ENCODE data around the gene SCFD2. TPM values are rescaled to one million over a fixed set of nuclear protein-coding genes. Genes with fewer than 3 reads are reported as not detected.
"Not testable (repeated sequence)": the region's sequence is repeated elsewhere in the genome, so short reads cannot be mapped to it uniquely, and the experiment has no call there.

Gene SCFD2
- total RNA-seq, 1 experiment from 2014 or later = 36.6 TPM

- Histone ChIP-seq H3K79me2 (ENCODE audit: low read length) (no peaks in the 10 kb centered on the region), H3K36me3 (ENCODE audit: low read depth, low read length) (no peaks in the 10 kb centered on the region), H3K27ac (ENCODE audit: low read length) (no peak overlapping the region), H3K4me3 (ENCODE audit: low read length) (no peak overlapping the region), H3K4me1 (ENCODE audit: insufficient read depth, low read length) (no peaks in the 10 kb centered on the region), H3K9ac (ENCODE audit: low read length) (no peak overlapping the region), H3K9me2 (replicated peaks; ENCODE audit: low read length) (no peaks in the 10 kb centered on the region), H3K9me3 (ENCODE audit: low read length) (no peaks in the 10 kb centered on the region), H3F3A (ENCODE audit: low read length, unreplicated experiment) (no peaks in the 10 kb centered on the region), H3K4me2 (ENCODE audit: low read length) (no peak overlapping the region), H3K27me3 (ENCODE audit: low read length) (no peaks in the 10 kb centered on the region), H2AFZ (ENCODE audit: low read length) (no peak overlapping the region), H4K20me1 (ENCODE audit: low read length) (no peaks in the 10 kb centered on the region)
- DNase-seq = no peak
- TF ChIP-seq EZH2phosphoT487 (IDR thresholded peaks at IDR 0.05; ENCODE audit: borderline replicate concordance, low read length) = no peak
- TF ChIP-seq EZH2 (IDR thresholded peaks at IDR 0.05; ENCODE audit: low read length, unreplicated experiment) = no peak
- no peak for TF ChIP-seq CTCF (conservative IDR thresholded peaks at IDR 0.05; ENCODE audit: low read depth, low read length)
- intact Hi-C loops (cut with micrococcal nuclease) = no loop called here
- CTCF ChIA-PET = no interaction called here
- no peak for ATAC-seq
- POLR2A ChIA-PET (ENCODE audit: unreplicated experiment) = no interaction called here
- no TSS peak for BruUV-seq (replicated peaks)
These were observed 306.0 kb downstream of the SCFD2 start for GRCh38 chr4:53059871-53060270.

- intact Hi-C loops (cut with micrococcal nuclease) = no loop called here
- Histone ChIP-seq H3K4me1 (ENCODE audit: insufficient read depth, low read length) (no peaks in the 10 kb centered on the region), H3K36me3 (ENCODE audit: low read depth, low read length) (no peaks in the 10 kb centered on the region), H3K4me2 (ENCODE audit: low read length) (no peak overlapping the region), H3F3A (ENCODE audit: low read length, unreplicated experiment) (no peaks in the 10 kb centered on the region), H3K9me3 (ENCODE audit: low read length) (no peaks in the 10 kb centered on the region), H2AFZ (ENCODE audit: low read length) (no peak overlapping the region), H3K4me3 (ENCODE audit: low read length) (no peak overlapping the region), H3K9ac (ENCODE audit: low read length) (no peak overlapping the region), H3K27me3 (ENCODE audit: low read length) (no peaks in the 10 kb centered on the region), H4K20me1 (ENCODE audit: low read length) (no peaks in the 10 kb centered on the region), H3K9me2 (replicated peaks; ENCODE audit: low read length) (no peaks in the 10 kb centered on the region), H3K27ac (ENCODE audit: low read length) (no peak overlapping the region), H3K79me2 (ENCODE audit: low read length) (no peaks in the 10 kb centered on the region)
- POLR2A ChIA-PET (ENCODE audit: unreplicated experiment) = no interaction called here
- CTCF ChIA-PET = interaction anchor here (0.6 kb wide), 1 partner anchor 37 kb away, joined by 3 read pairs; no protein-coding TSS in a partner anchor
- DNase-seq = no peak
- TF ChIP-seq CTCF (conservative IDR thresholded peaks at IDR 0.05; ENCODE audit: low read depth, low read length) (no peak), EZH2 (IDR thresholded peaks at IDR 0.05; ENCODE audit: low read length, unreplicated experiment) (no peak), EZH2phosphoT487 (IDR thresholded peaks at IDR 0.05; ENCODE audit: borderline replicate concordance, low read length) (no peak)
- BruUV-seq (replicated peaks) = no TSS peak
- no peak for ATAC-seq
These were observed 306.6 kb downstream of the SCFD2 start for GRCh38 chr4:53059256-53059655.

- ChIA-PET CTCF (no interaction called here), POLR2A (ENCODE audit: unreplicated experiment) (no interaction called here)
- Histone ChIP-seq H3K9ac (ENCODE audit: low read length) (no peak overlapping the region), H3K4me2 (ENCODE audit: low read length) (no peak overlapping the region), H3K79me2 (ENCODE audit: low read length) (no peaks in the 10 kb centered on the region), H3K9me2 (replicated peaks; ENCODE audit: low read length) (no peaks in the 10 kb centered on the region), H3F3A (ENCODE audit: low read length, unreplicated experiment) (no peaks in the 10 kb centered on the region), H3K27ac (ENCODE audit: low read length) (no peak overlapping the region), H4K20me1 (ENCODE audit: low read length) (no peaks in the 10 kb centered on the region), H3K36me3 (ENCODE audit: low read depth, low read length) (no peaks in the 10 kb centered on the region), H3K4me3 (ENCODE audit: low read length) (no peak overlapping the region), H2AFZ (ENCODE audit: low read length) (no peak overlapping the region), H3K9me3 (ENCODE audit: low read length) (no peaks in the 10 kb centered on the region), H3K27me3 (ENCODE audit: low read length) (no peaks in the 10 kb centered on the region), H3K4me1 (ENCODE audit: insufficient read depth, low read length) (no peaks in the 10 kb centered on the region)
- intact Hi-C loops (cut with micrococcal nuclease) = no loop called here
- TF ChIP-seq EZH2 (IDR thresholded peaks at IDR 0.05; ENCODE audit: low read length, unreplicated experiment) (no peak), EZH2phosphoT487 (IDR thresholded peaks at IDR 0.05; ENCODE audit: borderline replicate concordance, low read length) (no peak), CTCF (conservative IDR thresholded peaks at IDR 0.05; ENCODE audit: low read depth, low read length) (no peak)
- DNase-seq (no peak), ATAC-seq (no peak)
- BruUV-seq (replicated peaks) = no TSS peak
These were observed 308.2 kb downstream of the SCFD2 start for GRCh38 chr4:53057679-53058078.

- H4K20me1 ChIP-seq (ENCODE audit: low read length); H3K79me2 ChIP-seq (ENCODE audit: low read length); H3K27ac ChIP-seq (ENCODE audit: low read length); POLR2A ChIA-PET (ENCODE audit: unreplicated experiment); BruUV-seq (replicated peaks); H3K4me2 ChIP-seq (ENCODE audit: low read length); DNase-seq; CTCF ChIA-PET; H3F3A ChIP-seq (ENCODE audit: low read length, unreplicated experiment); H2AFZ ChIP-seq (ENCODE audit: low read length); H3K27me3 ChIP-seq (ENCODE audit: low read length); H3K4me3 ChIP-seq (ENCODE audit: low read length); ATAC-seq; H3K36me3 ChIP-seq (ENCODE audit: low read depth, low read length); H3K9me3 ChIP-seq (ENCODE audit: low read length); H3K9ac ChIP-seq (ENCODE audit: low read length); H3K4me1 ChIP-seq (ENCODE audit: insufficient read depth, low read length); intact Hi-C loops (cut with micrococcal nuclease); H3K9me2 ChIP-seq (replicated peaks; ENCODE audit: low read length): not testable (repeated sequence)
These were observed 308.8 kb downstream of the SCFD2 start for GRCh38 chr4:53057108-53057507.

Measured in PC-3 (cell line).